ENCODE data around the gene C11orf97. TPM values are rescaled to one million over a fixed set of nuclear protein-coding genes. Genes with fewer than 3 reads are reported as not detected.

Gene C11orf97
- total and polyA plus RNA-seq, 9 of the 15 experiments (the other 6 are each of a cell fraction or from before 2014, with no cell fraction given), result not detected

DNA sequence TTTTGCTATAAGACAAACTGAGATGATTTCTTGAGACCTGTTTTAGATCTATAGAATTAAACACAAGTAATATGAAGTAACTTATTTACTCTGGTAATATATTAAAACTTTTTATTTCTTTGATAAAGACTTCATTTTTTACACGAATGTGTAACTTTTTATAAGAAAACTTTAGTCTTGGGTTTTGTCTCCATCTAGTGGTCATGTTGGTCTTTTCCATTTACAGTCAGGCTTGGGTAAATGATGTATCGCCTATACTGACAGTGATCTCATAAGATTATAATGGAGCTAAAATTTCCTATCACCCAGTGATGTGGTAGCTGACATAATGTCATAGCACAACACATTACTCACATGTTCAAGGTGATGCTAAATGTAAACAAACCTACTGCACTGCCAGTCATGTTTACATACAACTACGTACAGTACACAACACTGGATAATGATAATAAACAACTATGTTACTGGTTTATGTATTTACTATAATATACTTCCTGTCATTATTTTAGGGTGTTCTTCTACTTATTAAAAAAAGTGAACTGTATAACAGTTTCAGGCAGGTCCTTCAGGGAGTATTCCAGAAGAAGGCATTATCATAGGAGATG, 7.5 kb upstream of the C11orf97 start (continued):
- TF ChIP-seq, protein P1, sequence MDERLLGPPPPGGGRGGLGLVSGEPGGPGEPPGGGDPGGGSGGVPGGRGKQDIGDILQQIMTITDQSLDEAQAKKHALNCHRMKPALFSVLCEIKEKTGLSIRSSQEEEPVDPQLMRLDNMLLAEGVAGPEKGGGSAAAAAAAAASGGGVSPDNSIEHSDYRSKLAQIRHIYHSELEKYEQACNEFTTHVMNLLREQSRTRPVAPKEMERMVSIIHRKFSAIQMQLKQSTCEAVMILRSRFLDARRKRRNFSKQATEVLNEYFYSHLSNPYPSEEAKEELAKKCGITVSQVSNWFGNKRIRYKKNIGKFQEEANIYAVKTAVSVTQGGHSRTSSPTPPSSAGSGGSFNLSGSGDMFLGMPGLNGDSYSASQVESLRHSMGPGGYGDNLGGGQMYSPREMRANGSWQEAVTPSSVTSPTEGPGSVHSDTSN (CRISPR knock-in tag; IDR thresholded peaks at IDR 0.05; ENCODE audit: low read depth), result no peak
- TF ChIP-seq, protein P1 (tag; conservative IDR thresholded peaks at IDR 0.05; ENCODE audit: low read depth), result peak; percentile 35; the same call in 1 of the 2 replicates
- TF ChIP-seq KLF16 (IDR thresholded peaks at IDR 0.05), result peak; percentile 12; the same call in 1 of the 2 replicates
- peak; percentile 81 to 86 for TF ChIP-seq RAD21 (CRISPR knock-in tag; conservative IDR thresholded peaks at IDR 0.05 in 1 of 2, IDR thresholded peaks at IDR 0.05 in 1 of 2)
- TF ChIP-seq, protein P2, sequence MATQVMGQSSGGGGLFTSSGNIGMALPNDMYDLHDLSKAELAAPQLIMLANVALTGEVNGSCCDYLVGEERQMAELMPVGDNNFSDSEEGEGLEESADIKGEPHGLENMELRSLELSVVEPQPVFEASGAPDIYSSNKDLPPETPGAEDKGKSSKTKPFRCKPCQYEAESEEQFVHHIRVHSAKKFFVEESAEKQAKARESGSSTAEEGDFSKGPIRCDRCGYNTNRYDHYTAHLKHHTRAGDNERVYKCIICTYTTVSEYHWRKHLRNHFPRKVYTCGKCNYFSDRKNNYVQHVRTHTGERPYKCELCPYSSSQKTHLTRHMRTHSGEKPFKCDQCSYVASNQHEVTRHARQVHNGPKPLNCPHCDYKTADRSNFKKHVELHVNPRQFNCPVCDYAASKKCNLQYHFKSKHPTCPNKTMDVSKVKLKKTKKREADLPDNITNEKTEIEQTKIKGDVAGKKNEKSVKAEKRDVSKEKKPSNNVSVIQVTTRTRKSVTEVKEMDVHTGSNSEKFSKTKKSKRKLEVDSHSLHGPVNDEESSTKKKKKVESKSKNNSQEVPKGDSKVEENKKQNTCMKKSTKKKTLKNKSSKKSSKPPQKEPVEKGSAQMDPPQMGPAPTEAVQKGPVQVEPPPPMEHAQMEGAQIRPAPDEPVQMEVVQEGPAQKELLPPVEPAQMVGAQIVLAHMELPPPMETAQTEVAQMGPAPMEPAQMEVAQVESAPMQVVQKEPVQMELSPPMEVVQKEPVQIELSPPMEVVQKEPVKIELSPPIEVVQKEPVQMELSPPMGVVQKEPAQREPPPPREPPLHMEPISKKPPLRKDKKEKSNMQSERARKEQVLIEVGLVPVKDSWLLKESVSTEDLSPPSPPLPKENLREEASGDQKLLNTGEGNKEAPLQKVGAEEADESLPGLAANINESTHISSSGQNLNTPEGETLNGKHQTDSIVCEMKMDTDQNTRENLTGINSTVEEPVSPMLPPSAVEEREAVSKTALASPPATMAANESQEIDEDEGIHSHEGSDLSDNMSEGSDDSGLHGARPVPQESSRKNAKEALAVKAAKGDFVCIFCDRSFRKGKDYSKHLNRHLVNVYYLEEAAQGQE (IDR thresholded peaks at IDR 0.05; ENCODE audit: borderline replicate concordance), result peak; percentile 57
- TF ChIP-seq, protein P2 (CRISPR knock-in tag; IDR thresholded peaks at IDR 0.05; ENCODE audit: low read depth), result no peak
- no peak for TF ChIP-seq ETV6 (IDR thresholded peaks at IDR 0.05; ENCODE audit: borderline replicate concordance in 1 of 2, low read depth in 2 of 2, low read length in 1 of 2)
- no peak for TF ChIP-seq ETV6 (CRISPR knock-in tag; IDR thresholded peaks at IDR 0.05; ENCODE audit: borderline replicate concordance)
- no peak for TF ChIP-seq ZNF699 (CRISPR knock-in tag; IDR thresholded peaks at IDR 0.05; ENCODE audit: insufficient replicate concordance)
- TF ChIP-seq ZKSCAN3 (CRISPR knock-in tag; IDR thresholded peaks at IDR 0.05), result no peak
- TF ChIP-seq, protein P3, sequence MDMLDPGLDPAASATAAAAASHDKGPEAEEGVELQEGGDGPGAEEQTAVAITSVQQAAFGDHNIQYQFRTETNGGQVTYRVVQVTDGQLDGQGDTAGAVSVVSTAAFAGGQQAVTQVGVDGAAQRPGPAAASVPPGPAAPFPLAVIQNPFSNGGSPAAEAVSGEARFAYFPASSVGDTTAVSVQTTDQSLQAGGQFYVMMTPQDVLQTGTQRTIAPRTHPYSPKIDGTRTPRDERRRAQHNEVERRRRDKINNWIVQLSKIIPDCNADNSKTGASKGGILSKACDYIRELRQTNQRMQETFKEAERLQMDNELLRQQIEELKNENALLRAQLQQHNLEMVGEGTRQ (CRISPR knock-in tag; IDR thresholded peaks at IDR 0.05), result no peak
- no peak for TF ChIP-seq ZKSCAN1 (IDR thresholded peaks at IDR 0.05; ENCODE audit: low read depth, low read length)
- TF ChIP-seq OTX1 (CRISPR knock-in tag; IDR thresholded peaks at IDR 0.05), result no peak
- TF ChIP-seq CREM (IDR thresholded peaks at IDR 0.05; ENCODE audit: low read depth), result no peak
- TF ChIP-seq NELFE (IDR thresholded peaks at IDR 0.05; ENCODE audit: insufficient read depth, insufficient read length), result no peak
- no peak for TF ChIP-seq NFRKB (IDR thresholded peaks at IDR 0.05; ENCODE audit: low read depth)
- no peak for TF ChIP-seq CEBPG (CRISPR knock-in tag; IDR thresholded peaks at IDR 0.05)
- no peak for TF ChIP-seq CEBPG (tag; conservative IDR thresholded peaks at IDR 0.05 in 1 of 2, IDR thresholded peaks at IDR 0.05 in 1 of 2)
